ENCODE results near the gene SH3TC2.

Gene SH3TC2

GRCh38 chr5:149027636-149028035 lies 35.2 kb downstream of the SH3TC2 start:
- DNase-seq = no peak

GRCh38 chr5:149024943-149025342 lies 37.9 kb downstream of the SH3TC2 start:
- DNase-seq = no peak

- DNase-seq = no peak
Observed at GRCh38 chr5:149024477-149024876, 38.4 kb downstream of the SH3TC2 start.

GRCh38 chr5:149022200-149022599 lies 40.7 kb downstream of the SH3TC2 start:
- no peak for DNase-seq

GRCh38 chr5:149019679-149020078 lies 43.2 kb downstream of the SH3TC2 start:
- DNase-seq = no peak

GRCh38 chr5:149018909-149019443 lies 43.9 kb downstream of the SH3TC2 start:
- no peak for DNase-seq

- DNase-seq = no peak
Observed at GRCh38 chr5:149017636-149018035, 45.2 kb downstream of the SH3TC2 start.

GRCh38 chr5:149015561-149015960 lies 47.3 kb downstream of the SH3TC2 start:
- no peak for DNase-seq

- DNase-seq = no peak
Observed at GRCh38 chr5:149015126-149015525, 47.7 kb downstream of the SH3TC2 start.

GRCh38 chr5:149014571-149015031 lies 48.3 kb downstream of the SH3TC2 start:
- no peak for DNase-seq

- DNase-seq = no peak
Observed at GRCh38 chr5:149013796-149014195, 49.1 kb downstream of the SH3TC2 start.

- DNase-seq = no peak
Observed at GRCh38 chr5:149012350-149012749, 50.5 kb downstream of the SH3TC2 start.

GRCh38 chr5:149011728-149012127 lies 51.1 kb downstream of the SH3TC2 start:
- no peak for DNase-seq

GRCh38 chr5:149011084-149011483 lies 51.8 kb downstream of the SH3TC2 start:
- no peak for DNase-seq

- DNase-seq = no peak
Observed at GRCh38 chr5:149007174-149007573, 55.7 kb downstream of the SH3TC2 start.

GRCh38 chr5:149006426-149006825 lies 56.4 kb downstream of the SH3TC2 start:
- no peak for DNase-seq

- no peak for DNase-seq
Observed at GRCh38 chr5:149005077-149005892, 57.6 kb downstream of the SH3TC2 start.

- no peak for DNase-seq
Observed at GRCh38 chr5:149004559-149004958, 58.3 kb downstream of the SH3TC2 start.

- DNase-seq = no peak
Observed at GRCh38 chr5:149002761-149003689, 59.8 kb downstream of the SH3TC2 start.

GRCh38 chr5:149002053-149002452 lies 60.8 kb downstream of the SH3TC2 start:
- no peak for DNase-seq

GRCh38 chr5:149001162-149001561 lies 61.7 kb downstream of the SH3TC2 start:
- DNase-seq = no peak

- no peak for DNase-seq
Observed at GRCh38 chr5:148999741-149000140, 63.1 kb downstream of the SH3TC2 start.

- DNase-seq = peak; percentile 72
Observed at GRCh38 chr5:148998174-148998797, 64.6 kb downstream of the SH3TC2 start.
